Endothelial cell of umbilical vein (primary cell): ENCODE results near the gene CUX1. TPM values are rescaled to one million over a fixed set of nuclear protein-coding genes. Genes with fewer than 3 reads are reported as not detected.

Experiments used
- BruUV-seq: library from RNA; stranded (reverse); fragments of 400-500 nt; replicated peaks from 2 replicates; lab custom pipeline; 2021; lab: Mats Ljungman, UMichigan
- CTCF ChIA-PET: fragments of 300-600, 350-600 bp; sonication (Branson Sonifier 250); formaldehyde crosslinking; loops from one replicate; lab custom pipeline; 2021; ENCODE audit warnings: antibody characterized with exemption, inconsistent platforms; lab: Charles Lee
- POLR2A ChIA-PET: fragments of 300-600, 350-600 bp; sonication (Branson Sonifier 250); formaldehyde crosslinking; loops from one replicate; lab custom pipeline; 2021; ENCODE audit warnings: antibody characterized with exemption, inconsistent platforms; lab: Charles Lee
- DNase-seq: peaks from one replicate; pipeline ENCODE4 v3.0.0-alpha.2; 2011; ENCODE audit warnings: low read depth, low spot score
- FAIRE-seq: peaks from 2 replicates; lab custom pipeline; 2011; peaks lifted over from hg19 to GRCh38; lab: Jason Lieb, UNC
- H2AFZ ChIP-seq: 2 replicates; pipeline ENCODE4 v1.6.0; 2012; ENCODE audit warnings: low read depth, low read length, control low read depth, inconsistent platforms
- H3K27ac ChIP-seq: 2 replicates; pipeline ENCODE4 v1.5.1; 2011; ENCODE audit warnings: low read depth, mild to moderate bottlenecking, control low read depth, low read length, moderate library complexity; ENCODE audit not compliant: insufficient read depth
- H3K27me3 ChIP-seq, 2 experiments: 2 replicates each; pipeline versions ENCODE4 v1.6.0 to v1.6.1; 2011; ENCODE audit warnings: low read length in 2 of 2, mixed read lengths in 1 of 2; ENCODE audit not compliant: control insufficient read depth in 2 of 2, insufficient read depth in 2 of 2
- H3K36me3 ChIP-seq, 2 experiments: 2 replicates in 1 of 2; 3 replicates in 1 of 2; pipeline ENCODE4 v1.5.1; 2011; ENCODE audit warnings: low read length in 2 of 2, mild to moderate bottlenecking in 1 of 2, moderate library complexity in 1 of 2; ENCODE audit not compliant: control insufficient read depth in 2 of 2, insufficient read depth in 2 of 2; ENCODE audit errors: extremely low read depth in 1 of 2
- H3K4me1 ChIP-seq: 3 replicates; pipeline ENCODE4 v1.5.1; 2011; ENCODE audit warnings: mild to moderate bottlenecking, low read length; ENCODE audit not compliant: control insufficient read depth, insufficient read depth; ENCODE audit errors: extremely low read depth
- H3K4me2 ChIP-seq: 2 replicates; pipeline ENCODE4 v1.6.1; 2011; ENCODE audit warnings: low read length, control low read depth, mixed read lengths; ENCODE audit not compliant: insufficient read depth
- H3K4me3 ChIP-seq, 3 experiments: fragments of 200-600 bp in 1 of 3; sonication (generic), shearing (Covaris generic) in 1 of 3; replicated peaks in 1 of 3; 2 replicates each; pipeline ENCODE4 v1.5.1; 2011 to 2016; ENCODE audit warnings: control low read depth in 3 of 3, low read length in 3 of 3, mild to moderate bottlenecking in 2 of 3, inconsistent platforms in 1 of 3, low read depth in 1 of 3, moderate library complexity in 1 of 3; ENCODE audit not compliant: insufficient read depth in 1 of 3
- H3K79me2 ChIP-seq: 2 replicates; pipeline ENCODE4 v1.6.0; 2012; ENCODE audit warnings: low read length, inconsistent platforms; ENCODE audit not compliant: control insufficient read depth, insufficient read depth
- H3K9ac ChIP-seq: replicated peaks from 2 replicates; pipeline ENCODE3; 2011; ENCODE audit warnings: low read length, control low read depth; ENCODE audit not compliant: insufficient read depth; ENCODE audit errors: extremely low read depth
- H3K9me1 ChIP-seq: replicated peaks from 3 replicates; pipeline ENCODE4 v1.6.0; 2011; ENCODE audit warnings: mild to moderate bottlenecking, low read length; ENCODE audit not compliant: control insufficient read depth, insufficient read depth; ENCODE audit errors: extremely low read depth
- H3K9me3 ChIP-seq: replicated peaks from 2 replicates; pipeline ENCODE4 v1.5.1; 2012; ENCODE audit warnings: low read length, inconsistent platforms; ENCODE audit not compliant: control insufficient read depth, insufficient read depth
- H4K20me1 ChIP-seq: replicated peaks from 2 replicates; pipeline ENCODE3; 2011; ENCODE audit warnings: mild to moderate bottlenecking, low read length; ENCODE audit not compliant: control insufficient read depth, insufficient read depth; ENCODE audit errors: extremely low read depth
- EZH2 ChIP-seq: IDR thresholded peaks from 2 replicates; pipeline ENCODE4 v1.6.1; 2012; ENCODE audit warnings: borderline replicate concordance, low read depth, mild to moderate bottlenecking, moderate library complexity, low read length, inconsistent platforms; ENCODE audit not compliant: severe bottlenecking
- FOS ChIP-seq: IDR thresholded peaks from 2 replicates; pipeline ENCODE4 v1.6.1; 2011; ENCODE audit warnings: mild to moderate bottlenecking, low read length, moderate library complexity, borderline replicate concordance; ENCODE audit not compliant: insufficient read depth
- GATA2 ChIP-seq: IDR thresholded peaks from 2 replicates; pipeline ENCODE4 v1.7.0; 2011; ENCODE audit warnings: low read depth, mild to moderate bottlenecking, moderate library complexity, mixed read lengths, low read length; ENCODE audit not compliant: insufficient read length, insufficient read depth
- JUN ChIP-seq: IDR thresholded peaks from 2 replicates; pipeline ENCODE4 v1.6.1; 2011; ENCODE audit warnings: borderline replicate concordance, low read depth; ENCODE audit not compliant: insufficient read length, insufficient read depth
- MAX ChIP-seq: IDR thresholded peaks from 2 replicates; pipeline ENCODE4 v1.6.1; 2011; ENCODE audit not compliant: insufficient read depth, insufficient read length
- MYC ChIP-seq: IDR thresholded peaks from one replicate; pipeline ENCODE4 v1.6.1; 2011; ENCODE audit warnings: mild to moderate bottlenecking, low read depth, low read length
- POLR2A ChIP-seq: IDR thresholded peaks from 2 replicates; pipeline ENCODE4 v1.6.1; 2012; ENCODE audit warnings: low read depth, mild to moderate bottlenecking, control low read depth, low read length
- POLR2AphosphoS5 ChIP-seq: IDR thresholded peaks from 2 replicates; pipeline ENCODE4 v1.6.1; 2012; ENCODE audit warnings: low read depth, mild to moderate bottlenecking, control low read depth, low read length, moderate library complexity; ENCODE audit not compliant: insufficient read depth
- dilution Hi-C: fragments of 300-500 bp; cut with MboI; formaldehyde crosslinking; loops from one replicate; pipeline ENCODE4 v1.15.0; 2019; ENCODE audit warnings: low sequenced_read_pairs; ENCODE audit not compliant: extremely low pct_ligation_motif_present
- intact Hi-C: fragments of 100-400 bp; cut with micrococcal nuclease; formaldehyde crosslinking; loops from one replicate; pipeline ENCODE4 v1.10.0; 2022
- polyA plus RNA-seq, 4 experiments: library from polyadenylated mRNA; depleted of rRNA in 3 of 4; stranded (reverse) in 3 of 4; unstranded in 1 of 4; fragments of >200 nt; gene quantifications; 2 replicates each; pipeline versions ENCODE4 v1.2.1 to v1.2.3, GENCODE V29; 2011 to 2012; ENCODE audit warnings: missing spikeins in 1 of 4
- total RNA-seq: library from RNA; stranded (reverse); gene quantifications from 2 replicates; pipeline ENCODE4 v1.2.3, GENCODE V29; 2021

Gene CUX1
- total and polyA plus RNA-seq, 2 donors (not counting 3 experiments of a cell fraction or from before 2014, with no cell fraction given) = 13.8 to 49.8 TPM

GRCh38 chr7:101781439-101781838, 36.0 kb upstream of the CUX1 start:
- intact Hi-C loops = no loop called here
- DNase-seq = no peak

GRCh38 chr7:101782476-101782875, 35.0 kb upstream of the CUX1 start:
- CTCF ChIA-PET = no interaction called here
- no peak overlapping the region for H3K27ac ChIP-seq

More at GRCh38 chr7:101781439-101781838, 36.0 kb upstream of the CUX1 start:
- Histone ChIP-seq H3K4me2 (no peak overlapping the region), H3K36me3 (no peaks in the 10 kb centered on the region), H4K20me1 (no peaks in the 10 kb centered on the region), H3K4me3 (no peak overlapping the region), H3K79me2 (no peaks in the 10 kb centered on the region), H3K27ac (no peak overlapping the region), H3K9me1 (no peaks in the 10 kb centered on the region), H3K4me1 (no peaks in the 10 kb centered on the region), H3K9me3 (no peaks in the 10 kb centered on the region), H3K27me3 (peaks cover 4 to 7% of the 10 kb centered on the region in 2 experiments), H3K9ac (no peak overlapping the region), H2AFZ (no peak overlapping the region)
- TF ChIP-seq JUN (no peak), GATA2 (no peak), EZH2 (no peak), POLR2AphosphoS5 (no peak)
- dilution Hi-C loops = no loop called here
- no peak for FAIRE-seq
- no TSS peak for BruUV-seq
- CTCF ChIA-PET = no interaction called here
- POLR2A ChIA-PET = no interaction called here

More at GRCh38 chr7:101782476-101782875, 35.0 kb upstream of the CUX1 start:
- H3K9ac ChIP-seq = no peak overlapping the region
- dilution Hi-C loops = no loop called here
- no peak overlapping the region for H2AFZ ChIP-seq
- no peak overlapping the region for H3K4me3 ChIP-seq
- TF ChIP-seq EZH2 (no peak), MAX (no peak), POLR2AphosphoS5 (no peak), MYC (no peak), FOS (no peak), POLR2A (no peak)
- no peak overlapping the region for H3K4me2 ChIP-seq
- no peaks in the 10 kb centered on the region for H3K79me2 ChIP-seq
- no peak for FAIRE-seq
- H4K20me1 ChIP-seq = no peaks in the 10 kb centered on the region
- no peaks in the 10 kb centered on the region for H3K36me3 ChIP-seq
- intact Hi-C loops = no loop called here
- H3K4me1 ChIP-seq = no peaks in the 10 kb centered on the region
- H3K9me1 ChIP-seq = no peaks in the 10 kb centered on the region
- no peaks in the 10 kb centered on the region for H3K9me3 ChIP-seq
- BruUV-seq = no TSS peak
- POLR2A ChIA-PET = no interaction called here
- DNase-seq = no peak
- H3K27me3 ChIP-seq = peaks cover 4 to 8% of the 10 kb centered on the region in 2 experiments
